Left ventricle myocardium inferior (tissue), 1 donor: ENCODE results near the gene XXYLT1. TPM values are rescaled to one million over a fixed set of nuclear protein-coding genes. Genes with fewer than 3 reads are reported as not detected.
A peak's percentile ranks its signal among the peaks of the same experiment; 100 is the strongest.

ENCODE experiments used
- DNase-seq: peaks from one replicate; pipeline ENCODE4 v3.0.0-alpha.2; 2020
- H3K27ac ChIP-seq: fragments of 200-600 bp; replicated peaks from 2 replicates; pipeline ENCODE4 v1.8.0; 2021
- H3K27me3 ChIP-seq: fragments of 200-600 bp; 2 replicates; pipeline ENCODE4 v1.8.0; 2021; ENCODE audit warnings: low read depth
- H3K36me3 ChIP-seq: fragments of 200-600 bp; 2 replicates; pipeline ENCODE4 v1.8.0; 2021
- H3K4me1 ChIP-seq: fragments of 200-600 bp; 2 replicates; pipeline ENCODE4 v1.8.0; 2021
- H3K4me3 ChIP-seq: fragments of 200-600 bp; 2 replicates; pipeline ENCODE4 v1.8.0; 2021; ENCODE audit warnings: mild to moderate bottlenecking, moderate library complexity
- H3K9me3 ChIP-seq: fragments of 200-600 bp; replicated peaks from 2 replicates; pipeline ENCODE4 v1.8.0; 2021
- intact Hi-C: fragments of 100-400 bp; cut with micrococcal nuclease; formaldehyde crosslinking; loops from one replicate; pipeline ENCODE4 v1.11.0; 2022
- total RNA-seq: library from RNA; stranded (reverse); fragmentation: NEBNext Ultra II Directional; extraction: Animal tissue kit (Norgen Biotek cat#: 25700); gene quantifications from one replicate; pipeline ENCODE4 v1.2.1, GENCODE V29; 2021
- TF ChIP-seq, protein P1 (sequence below): fragments of 200-600 bp; IDR thresholded peaks from 2 replicates; pipeline ENCODE4 v1.8.0; 2021; ENCODE audit warnings: antibody characterized with exemption, mild to moderate bottlenecking, borderline replicate concordance
- donor health status: DM: no; HTN: yes; CAD: no; lungs with severe emphysema.

Gene XXYLT1
- total RNA-seq, 1 donor from 2014 or later: 2.3 TPM

DNA sequence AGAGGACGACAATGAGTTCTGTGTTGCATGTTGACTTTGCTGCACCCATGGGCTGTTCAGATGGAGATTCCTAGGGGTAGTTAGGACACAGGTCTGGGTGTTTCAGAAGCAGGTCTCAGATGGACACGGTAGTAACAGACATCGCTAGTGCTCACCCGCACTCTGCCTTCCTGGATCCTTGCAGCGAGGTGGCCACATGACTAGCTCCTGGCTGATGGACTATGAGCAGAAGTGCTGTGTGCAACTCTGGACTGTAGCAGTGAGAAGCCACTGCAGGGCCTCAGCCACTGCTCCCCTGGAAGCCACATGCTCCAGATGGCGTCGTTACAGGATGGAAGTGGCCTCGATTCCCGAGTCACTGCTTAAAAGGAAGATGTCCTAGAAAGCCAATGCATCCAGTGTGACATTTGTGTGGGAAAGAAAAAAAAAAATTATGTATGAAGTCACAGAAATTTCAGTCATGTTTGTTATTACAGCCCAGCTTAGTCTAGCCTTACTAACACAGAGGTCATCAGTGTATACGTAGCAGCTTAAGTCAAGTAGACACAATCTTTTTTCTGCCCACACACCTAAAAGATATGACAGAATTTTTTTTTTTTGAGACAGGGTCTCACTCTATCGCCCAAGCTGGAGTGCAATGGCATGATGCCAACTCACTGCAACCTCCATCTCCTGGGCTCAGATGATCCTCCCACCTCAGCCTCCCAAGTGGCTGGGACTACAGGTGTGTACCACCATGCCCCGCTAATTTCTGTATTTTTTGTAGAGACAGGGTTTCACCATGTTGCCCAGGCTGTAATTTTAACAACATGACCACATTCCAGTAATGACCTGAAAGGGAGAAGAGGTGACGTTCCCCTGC lies 95.3 kb downstream of the XXYLT1 start:
- Histone ChIP-seq H3K27ac (no peak overlapping the region), H3K9me3 (no peaks in the 10 kb centered on the region), H3K27me3 (no peaks in the 10 kb centered on the region), H3K4me3 (no peak overlapping the region), H3K36me3 (no peaks in the 10 kb centered on the region), H3K4me1 (peaks cover 69% of the 10 kb centered on the region)
- intact Hi-C loops: no loop called here
- DNase-seq: no peak
- TF ChIP-seq, protein P1, sequence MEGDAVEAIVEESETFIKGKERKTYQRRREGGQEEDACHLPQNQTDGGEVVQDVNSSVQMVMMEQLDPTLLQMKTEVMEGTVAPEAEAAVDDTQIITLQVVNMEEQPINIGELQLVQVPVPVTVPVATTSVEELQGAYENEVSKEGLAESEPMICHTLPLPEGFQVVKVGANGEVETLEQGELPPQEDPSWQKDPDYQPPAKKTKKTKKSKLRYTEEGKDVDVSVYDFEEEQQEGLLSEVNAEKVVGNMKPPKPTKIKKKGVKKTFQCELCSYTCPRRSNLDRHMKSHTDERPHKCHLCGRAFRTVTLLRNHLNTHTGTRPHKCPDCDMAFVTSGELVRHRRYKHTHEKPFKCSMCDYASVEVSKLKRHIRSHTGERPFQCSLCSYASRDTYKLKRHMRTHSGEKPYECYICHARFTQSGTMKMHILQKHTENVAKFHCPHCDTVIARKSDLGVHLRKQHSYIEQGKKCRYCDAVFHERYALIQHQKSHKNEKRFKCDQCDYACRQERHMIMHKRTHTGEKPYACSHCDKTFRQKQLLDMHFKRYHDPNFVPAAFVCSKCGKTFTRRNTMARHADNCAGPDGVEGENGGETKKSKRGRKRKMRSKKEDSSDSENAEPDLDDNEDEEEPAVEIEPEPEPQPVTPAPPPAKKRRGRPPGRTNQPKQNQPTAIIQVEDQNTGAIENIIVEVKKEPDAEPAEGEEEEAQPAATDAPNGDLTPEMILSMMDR: no peak

DNA sequence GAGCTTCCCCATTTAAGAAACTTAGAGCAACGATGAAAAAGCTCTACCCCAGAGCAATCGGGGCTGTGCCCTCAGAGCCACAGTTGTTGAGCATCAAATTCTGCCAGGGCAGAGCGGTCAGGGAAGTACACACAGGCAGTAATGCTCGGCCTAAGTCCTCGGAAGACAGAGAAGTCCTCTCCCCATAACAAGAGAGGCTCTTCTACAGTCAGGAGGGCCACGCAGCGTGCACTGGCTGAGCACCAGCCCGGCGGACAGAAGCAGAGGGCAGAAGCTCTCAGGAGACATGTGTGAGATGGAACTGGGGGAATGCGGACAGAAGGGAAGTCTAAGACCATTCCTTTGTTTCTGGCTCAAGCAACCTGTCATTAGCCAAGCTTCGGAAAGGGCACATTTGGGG lies 95.9 kb downstream of the XXYLT1 start:
- Histone ChIP-seq H3K27me3 (no peaks in the 10 kb centered on the region), H3K27ac (no peak overlapping the region), H3K4me1 (peaks cover 68% of the 10 kb centered on the region), H3K4me3 (no peak overlapping the region), H3K36me3 (no peaks in the 10 kb centered on the region), H3K9me3 (no peaks in the 10 kb centered on the region)
- intact Hi-C loops: no loop called here
- TF ChIP-seq, protein P1: no peak
- DNase-seq: no peak

DNA sequence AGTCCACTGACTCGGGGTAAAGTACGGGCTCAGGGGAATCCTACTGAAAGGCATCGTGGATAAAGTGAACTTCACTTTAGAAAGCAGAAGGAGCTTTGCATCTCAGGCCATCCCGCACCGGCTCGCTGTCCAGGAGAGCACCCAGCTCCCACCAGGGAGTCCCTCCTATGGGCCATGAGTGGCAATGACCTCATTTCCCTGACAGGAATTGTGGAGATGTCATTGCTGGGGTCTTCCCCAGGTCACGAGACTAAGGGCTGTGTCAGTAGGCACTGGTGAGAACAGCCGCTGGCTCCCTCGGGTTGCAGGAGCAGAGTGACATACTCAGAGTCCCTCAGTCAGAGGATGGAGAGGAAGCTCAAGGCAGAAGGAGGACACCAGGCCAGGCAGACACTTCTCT lies 97.3 kb downstream of the XXYLT1 start:
- Histone ChIP-seq H3K4me1 (peaks cover 54% of the 10 kb centered on the region), H3K36me3 (no peaks in the 10 kb centered on the region), H3K9me3 (no peaks in the 10 kb centered on the region), H3K4me3 (no peak overlapping the region), H3K27me3 (no peaks in the 10 kb centered on the region), H3K27ac (no peak overlapping the region)
- DNase-seq: no peak
- intact Hi-C loops: no loop called here
- TF ChIP-seq, protein P1: no peak

DNA sequence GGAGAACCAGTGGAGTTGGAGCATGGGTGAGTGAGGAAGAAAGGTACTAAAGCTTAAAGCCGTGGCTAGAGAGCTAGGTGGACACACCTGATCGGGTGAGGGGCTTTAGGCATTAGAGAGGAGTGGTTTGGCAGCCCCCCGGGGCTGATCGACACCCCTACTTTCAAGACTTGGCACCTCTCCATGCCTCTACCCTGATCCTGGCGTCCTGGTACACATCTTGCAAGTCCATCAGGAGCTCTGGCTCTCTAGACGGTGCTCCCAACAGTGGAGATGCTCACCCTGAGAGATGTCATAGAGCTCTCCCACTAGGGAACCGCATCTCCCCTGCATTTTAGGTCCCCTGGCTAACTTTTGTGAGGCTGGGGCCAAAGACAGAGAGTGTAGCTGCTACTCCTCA lies 98.1 kb downstream of the XXYLT1 start:
- intact Hi-C loops: no loop called here
- no peak overlapping the region for H3K27ac ChIP-seq
- TF ChIP-seq, protein P1: no peak
- no peaks in the 10 kb centered on the region for H3K27me3 ChIP-seq
- DNase-seq: no peak
- H3K4me3 ChIP-seq: no peak overlapping the region
- H3K4me1 ChIP-seq: peaks cover 46% of the 10 kb centered on the region
- no peaks in the 10 kb centered on the region for H3K9me3 ChIP-seq
- H3K36me3 ChIP-seq: no peaks in the 10 kb centered on the region

DNA sequence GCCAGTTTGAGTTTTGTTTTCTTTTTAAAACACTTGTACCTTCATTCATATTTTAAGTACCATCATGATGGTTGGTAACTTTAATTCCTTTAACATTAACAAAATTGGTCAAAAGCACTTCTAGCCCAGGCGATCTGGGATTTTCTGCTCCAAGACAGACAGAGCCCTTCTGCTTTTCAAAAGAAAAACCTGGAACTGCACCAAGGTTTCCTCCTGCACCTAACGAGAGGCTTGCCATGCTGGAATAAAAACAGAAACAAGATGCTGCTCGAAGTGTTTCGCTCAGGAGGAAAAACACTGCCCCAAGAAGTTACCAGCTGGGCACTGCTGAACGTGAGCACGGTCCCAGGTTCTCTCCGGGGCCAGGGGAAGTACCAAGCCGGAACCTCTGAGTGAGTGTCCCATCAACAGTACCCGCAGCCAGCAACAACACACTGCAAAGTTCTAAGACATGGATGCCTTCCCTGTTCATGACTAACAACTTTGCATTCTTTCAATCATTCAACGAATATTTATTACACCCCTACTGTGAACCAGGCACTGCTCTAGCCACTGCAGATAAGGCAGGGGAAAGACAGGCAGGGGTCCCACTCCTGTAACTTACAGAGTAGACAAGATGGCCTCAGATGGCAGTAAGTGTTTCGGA lies 98.8 kb downstream of the XXYLT1 start:
- no peaks in the 10 kb centered on the region for H3K36me3 ChIP-seq
- no peak for DNase-seq
- TF ChIP-seq, protein P1: no peak
- peak overlapping the region; percentile 1 for H3K4me3 ChIP-seq
- intact Hi-C loops: no loop called here
- no peaks in the 10 kb centered on the region for H3K9me3 ChIP-seq
- H3K27me3 ChIP-seq: no peaks in the 10 kb centered on the region
- peaks cover 41% of the 10 kb centered on the region for H3K4me1 ChIP-seq
- H3K27ac ChIP-seq: peak overlapping the region; percentile 63
